KMS-11 (cell line): ENCODE results near the gene TRIM66.

Source experiments
- H2AFZ ChIP-seq: fragments of 200-600 bp; sonication (generic); 2 replicates; pipeline ENCODE4 v1.6.1; 2016; ENCODE audit warnings: antibody characterized with exemption, mixed run types, low read depth
- H3K27ac ChIP-seq: fragments of 200-600 bp; sonication (generic); 2 replicates; pipeline ENCODE4 v1.6.1; 2016; ENCODE audit warnings: mild to moderate bottlenecking, mixed run types
- H3K27me3 ChIP-seq: fragments of 200-600 bp; sonication (generic); 2 replicates; pipeline ENCODE4 v1.6.1; 2017; ENCODE audit warnings: mild to moderate bottlenecking, low read depth, mixed run types, moderate library complexity; ENCODE audit not compliant: insufficient read depth
- H3K36me3 ChIP-seq: fragments of 200-600 bp; sonication (generic); 2 replicates; pipeline ENCODE4 v1.6.1; 2017; ENCODE audit warnings: mild to moderate bottlenecking, mixed run types; ENCODE audit not compliant: insufficient read depth
- H3K4me1 ChIP-seq: fragments of 200-600 bp; sonication (generic); 2 replicates; pipeline ENCODE4 v1.6.1; 2016; ENCODE audit warnings: mild to moderate bottlenecking, low read depth, mixed run types; ENCODE audit not compliant: poor library complexity, severe bottlenecking
- H3K4me2 ChIP-seq: fragments of 200-600 bp; sonication (generic); 2 replicates; pipeline ENCODE4 v1.7.0; 2016; ENCODE audit warnings: mild to moderate bottlenecking, mixed run types
- H3K4me3 ChIP-seq: fragments of 200-600 bp; sonication (generic); IDR thresholded peaks from 2 replicates; pipeline ENCODE4 v1.6.1; 2017; ENCODE audit warnings: low read depth, low read length, mixed read lengths; ENCODE audit not compliant: insufficient read depth
- H3K79me2 ChIP-seq: fragments of 200-600 bp; sonication (generic); 2 replicates; pipeline ENCODE4 v1.6.1; 2016; ENCODE audit warnings: low read depth, mixed run types; ENCODE audit not compliant: insufficient read depth
- H3K9ac ChIP-seq: fragments of 200-600 bp; sonication (generic); 2 replicates; pipeline ENCODE4 v1.6.1; 2016; ENCODE audit warnings: mild to moderate bottlenecking, mixed run types
- H4K20me1 ChIP-seq: fragments of 200-600 bp; sonication (generic); 2 replicates; pipeline ENCODE4 v1.6.1; 2016; ENCODE audit warnings: mild to moderate bottlenecking, mixed run types; ENCODE audit not compliant: insufficient read depth
- CTCF ChIP-seq: fragments of 200-600 bp; sonication (generic); conservative IDR thresholded peaks from 2 replicates; pipeline ENCODE4 v1.6.1; 2017; ENCODE audit warnings: low read depth, mild to moderate bottlenecking, antibody characterized with exemption, low read length, moderate library complexity, mixed read lengths

The TRIM66 gene

GRCh38 chr11:8706673-8707432 lies 24.4 kb upstream of the TRIM66 start:
- Histone ChIP-seq H3K36me3 (no peaks in the 10 kb centered on the region), H3K27me3 (no peaks in the 10 kb centered on the region), H2AFZ (no peak overlapping the region), H3K4me1 (no peaks in the 10 kb centered on the region), H3K4me3 (no peak overlapping the region), H3K27ac (no peak overlapping the region), H3K9ac (no peak overlapping the region), H3K79me2 (no peaks in the 10 kb centered on the region), H4K20me1 (no peaks in the 10 kb centered on the region), H3K4me2 (no peak overlapping the region)
- no peak for TF ChIP-seq CTCF

DNA sequence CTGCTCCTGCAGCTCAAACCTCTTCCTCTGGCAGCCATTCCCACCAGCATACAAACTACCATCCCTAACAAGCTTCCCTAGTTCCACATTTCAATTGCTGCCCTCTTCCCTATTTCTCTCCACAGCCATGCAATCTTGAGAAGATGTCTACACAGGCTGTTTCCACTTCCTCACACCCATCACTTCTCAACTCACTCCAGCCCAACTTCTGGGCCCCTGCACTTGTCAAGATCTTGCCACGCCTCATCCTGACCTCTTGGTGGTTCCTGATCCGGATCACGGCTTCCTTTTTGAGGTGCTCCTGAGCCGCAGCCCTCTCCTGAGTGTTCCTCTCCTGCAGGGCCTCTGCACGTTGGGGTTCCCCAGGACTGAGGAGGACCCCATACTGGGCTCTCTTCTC lies 22.7 kb upstream of the TRIM66 start:
- Histone ChIP-seq H3K79me2 (no peaks in the 10 kb centered on the region), H2AFZ (no peak overlapping the region), H3K27ac (no peak overlapping the region), H3K4me2 (no peak overlapping the region), H3K4me1 (no peaks in the 10 kb centered on the region), H3K4me3 (no peak overlapping the region), H3K36me3 (no peaks in the 10 kb centered on the region), H3K27me3 (no peaks in the 10 kb centered on the region), H4K20me1 (no peaks in the 10 kb centered on the region), H3K9ac (no peak overlapping the region)
- TF ChIP-seq CTCF, result no peak

- no peak overlapping the region for H2AFZ ChIP-seq
- no peak overlapping the region for H3K4me3 ChIP-seq
- TF ChIP-seq CTCF, result no peak
- no peaks in the 10 kb centered on the region for H4K20me1 ChIP-seq
- H3K79me2 ChIP-seq, result no peaks in the 10 kb centered on the region
- H3K9ac ChIP-seq, result no peak overlapping the region
- no peaks in the 10 kb centered on the region for H3K27me3 ChIP-seq
- H3K27ac ChIP-seq, result no peak overlapping the region
- H3K36me3 ChIP-seq, result no peaks in the 10 kb centered on the region
- H3K4me1 ChIP-seq, result no peaks in the 10 kb centered on the region
- no peak overlapping the region for H3K4me2 ChIP-seq
These were observed 21.7 kb upstream of the TRIM66 start for GRCh38 chr11:8704136-8704535.

GRCh38 chr11:8702598-8702915 lies 20.1 kb upstream of the TRIM66 start:
- Histone ChIP-seq H3K4me1 (no peaks in the 10 kb centered on the region), H3K27ac (no peak overlapping the region), H3K9ac (no peak overlapping the region), H4K20me1 (no peaks in the 10 kb centered on the region), H3K79me2 (no peaks in the 10 kb centered on the region), H3K4me3 (no peak overlapping the region), H3K27me3 (no peaks in the 10 kb centered on the region), H2AFZ (no peak overlapping the region), H3K36me3 (no peaks in the 10 kb centered on the region), H3K4me2 (no peak overlapping the region)
- TF ChIP-seq CTCF, result no peak
